OCI-M2 (cell line): ENCODE measurements around the gene PPFIA4.

Source experiments
- DNase-seq: peaks from one replicate; lab custom pipeline; 2025; ENCODE audit not compliant: unreplicated experiment; lab: John Stamatoyannopoulos, UW

Gene PPFIA4

DNA sequence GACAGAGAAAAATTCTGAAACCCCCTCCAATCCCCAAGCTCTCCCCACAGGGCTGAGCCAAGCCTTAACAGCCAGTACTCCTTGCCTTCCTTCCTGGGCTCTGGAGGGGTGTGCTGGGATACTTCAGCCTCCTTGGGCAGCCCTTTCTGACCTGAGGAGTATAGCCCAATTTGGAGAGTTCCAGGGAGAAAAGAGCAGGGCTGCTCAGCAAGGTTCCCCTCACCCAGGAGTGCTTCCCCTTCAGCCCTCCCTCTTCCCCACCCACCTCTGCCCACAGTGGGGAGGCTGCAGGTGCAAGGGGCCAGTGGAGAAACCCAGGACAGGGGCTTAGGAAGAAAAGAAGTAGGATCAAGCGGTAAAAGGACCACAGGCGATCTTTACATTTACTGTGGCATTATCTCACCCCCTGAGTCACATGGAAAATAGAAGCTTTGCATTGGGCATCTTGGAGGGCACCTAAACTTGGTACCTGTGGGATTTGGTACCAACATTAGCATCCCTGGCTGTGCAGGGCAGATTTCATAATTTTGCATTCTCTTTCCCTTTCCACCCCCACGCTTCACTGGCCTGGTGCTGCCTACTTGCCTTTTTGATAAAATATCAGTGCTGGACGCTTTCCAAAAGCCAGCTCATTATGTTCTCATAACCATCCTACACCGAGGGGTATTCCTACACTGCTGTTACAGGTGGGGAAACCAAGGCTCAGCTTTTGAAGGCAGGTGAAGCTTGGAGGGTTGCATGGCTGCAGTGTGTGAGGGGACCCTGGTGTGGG lies 98.4 kb downstream of the PPFIA4 start:
- DNase-seq: no peak

DNA sequence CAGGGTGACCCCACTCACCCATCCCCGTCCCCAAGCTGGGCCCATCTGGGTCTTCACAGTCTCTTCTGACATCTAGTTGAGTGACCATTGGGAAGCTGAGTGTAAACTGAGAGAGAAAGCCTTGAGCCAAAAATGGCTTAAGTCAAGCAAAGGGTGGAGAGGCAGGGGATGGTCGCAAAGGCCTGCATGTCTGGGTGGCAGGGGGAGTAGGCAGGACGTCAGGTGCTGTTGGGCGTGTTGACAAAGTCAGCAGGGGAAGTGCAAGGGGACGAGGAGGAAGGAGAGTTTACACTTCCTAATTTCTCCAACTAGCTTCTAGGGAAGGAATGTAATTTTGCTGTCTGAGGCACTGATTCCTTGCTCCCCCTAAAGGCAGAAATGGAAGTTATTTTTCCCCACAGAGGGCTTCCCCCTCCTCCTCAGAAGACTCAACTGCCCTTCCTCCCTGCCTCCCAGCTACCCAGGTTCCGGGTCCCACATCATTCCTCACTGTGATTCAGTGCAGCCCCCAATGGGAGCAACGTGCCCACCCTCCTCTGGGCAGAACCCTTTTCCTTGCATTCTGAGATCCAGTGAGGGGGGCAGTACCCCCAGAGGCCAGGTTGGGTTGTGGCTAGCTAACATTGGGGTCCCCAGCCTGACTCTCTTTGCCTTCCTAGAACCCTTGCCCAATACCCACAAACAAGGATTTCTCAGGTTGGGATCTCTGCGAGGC lies 100.0 kb downstream of the PPFIA4 start:
- no peak for DNase-seq

DNA sequence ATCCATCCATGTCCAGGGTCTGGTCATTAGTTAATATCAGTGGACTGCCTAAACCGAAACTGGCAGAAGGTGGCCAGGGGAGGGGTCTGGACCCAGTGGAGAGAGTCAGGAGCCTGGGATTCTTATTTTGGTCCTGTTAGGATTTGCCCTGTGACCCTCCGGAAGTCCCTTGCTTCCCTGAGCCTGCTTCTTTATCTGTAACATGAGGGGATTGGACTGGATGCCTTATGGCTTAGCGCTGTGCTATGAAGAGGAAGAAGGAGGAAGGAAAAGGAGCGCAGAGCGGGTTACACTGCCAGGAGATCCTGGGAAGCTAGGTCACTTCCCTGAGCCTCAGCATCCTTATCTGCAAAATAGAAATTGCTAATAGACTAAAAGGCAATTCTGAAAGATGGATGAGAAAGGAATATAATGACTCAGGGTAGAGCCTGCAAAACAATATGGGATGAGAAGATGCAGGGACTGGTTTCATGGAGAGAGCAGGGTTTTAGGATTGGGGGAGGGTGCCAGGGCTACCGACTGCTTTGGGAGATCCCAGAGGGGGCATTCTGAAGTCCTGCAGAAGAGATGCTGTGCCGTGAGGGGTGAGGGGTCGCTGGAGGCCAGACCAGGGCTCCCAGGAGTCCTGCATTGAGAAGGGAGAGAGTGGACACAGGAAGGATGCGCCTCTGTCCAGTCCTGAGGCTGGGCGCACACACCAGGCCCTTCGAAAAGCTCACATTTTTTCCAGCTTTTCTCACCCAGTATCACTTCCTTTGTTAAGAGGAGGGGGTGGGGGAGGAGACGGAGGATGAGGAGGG lies 100.8 kb downstream of the PPFIA4 start:
- DNase-seq: no peak

DNA sequence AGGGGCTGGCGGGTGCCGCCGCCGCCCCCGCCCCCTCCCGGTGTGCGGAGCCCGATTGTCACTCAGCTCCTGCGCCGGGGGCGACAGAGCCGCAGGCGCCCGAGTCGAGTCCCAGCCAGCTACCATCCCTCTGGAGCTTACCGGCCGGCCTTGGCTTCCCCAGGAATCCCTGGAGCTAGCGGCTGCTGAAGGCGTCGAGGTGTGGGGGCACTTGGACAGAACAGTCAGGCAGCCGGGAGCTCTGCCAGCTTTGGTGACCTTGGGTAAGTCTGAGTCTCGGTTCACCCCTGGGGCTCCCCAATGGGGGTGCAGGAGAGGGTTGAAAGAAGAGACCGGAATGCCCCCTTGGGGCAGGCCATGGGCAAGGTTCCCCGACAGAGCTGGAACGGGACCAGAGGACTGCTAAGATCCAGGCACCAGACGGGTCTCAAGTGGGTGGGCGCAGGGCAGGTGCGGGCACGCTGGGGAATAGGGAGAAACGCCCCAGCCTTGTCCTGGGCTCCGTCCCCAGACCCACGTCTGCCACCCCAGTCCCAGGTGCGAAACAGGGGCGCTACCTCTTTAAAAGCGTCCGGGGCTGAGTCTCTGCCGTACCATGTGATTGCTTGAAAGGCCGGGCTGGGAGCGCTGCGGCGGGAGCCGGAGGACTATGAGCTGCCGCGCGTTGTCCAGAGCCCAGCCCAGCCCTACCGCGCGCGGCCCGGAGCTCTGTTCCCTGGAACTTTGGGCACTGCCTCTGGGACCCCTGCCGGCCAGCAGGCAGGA lies 101.6 kb downstream of the PPFIA4 start, which contains the start of gene ADORA1:
Gene ADORA1, plus strand, starts transcription at position 61 of the 765 bp plus-strand sequence. CDS start 1,116 bp downstream, outside the sequence.
- no peak for DNase-seq

DNA sequence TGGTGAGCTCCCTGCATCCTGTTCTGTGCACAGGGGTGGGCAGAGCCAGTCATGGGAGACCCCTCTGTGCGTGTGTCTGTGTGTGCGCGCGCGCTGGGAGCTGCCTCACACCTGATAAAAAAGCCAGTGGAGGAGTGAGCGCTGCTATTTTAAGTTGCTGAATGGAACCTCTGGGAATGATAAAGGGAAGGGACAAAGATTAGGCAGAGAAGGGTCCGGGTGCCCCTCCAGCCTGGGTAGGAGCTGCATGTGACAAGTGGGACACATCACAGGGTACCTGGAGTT lies 102.1 kb downstream of the PPFIA4 start:
- DNase-seq: no peak
